ENCODE results near the gene ZC3H12D.

DNA sequence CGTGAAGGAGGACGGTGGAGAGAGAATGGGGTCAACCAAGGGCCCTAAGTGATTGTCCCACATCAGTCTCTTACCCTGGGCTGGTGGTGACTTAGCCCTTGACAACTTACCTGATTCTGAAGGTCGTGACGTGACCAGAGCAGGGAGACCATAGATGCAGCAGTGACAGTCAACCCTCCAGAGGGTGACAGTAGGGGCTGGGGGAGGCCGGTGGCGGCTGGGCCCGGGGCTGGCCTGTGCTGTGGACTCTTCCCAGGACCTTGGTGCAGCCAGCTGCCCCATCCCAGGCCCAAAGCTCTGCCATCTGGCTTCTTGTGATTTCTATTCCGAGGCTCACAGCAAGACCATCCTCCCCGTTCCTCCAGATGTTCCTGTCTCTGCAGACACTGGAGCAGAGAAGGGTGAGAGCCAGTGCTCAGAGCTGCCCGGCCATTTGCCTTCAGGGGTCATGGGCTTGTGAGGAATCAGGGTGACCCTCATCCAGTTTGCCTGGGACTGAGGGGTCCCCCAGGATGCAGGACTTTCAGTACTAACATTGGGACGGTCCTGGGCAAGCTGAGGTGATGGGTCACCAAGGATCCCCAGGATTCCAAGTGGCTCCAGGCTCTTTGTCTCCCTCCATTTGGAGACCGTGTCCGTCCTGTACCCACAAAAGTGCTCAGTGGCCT lies 48.8 kb downstream of the ZC3H12D start:
- TF ChIP-seq TAF1 (IDR thresholded peaks at IDR 0.05; ENCODE audit: borderline replicate concordance, insufficient read depth, low read length): no peak
- TF ChIP-seq SIN3A (IDR thresholded peaks at IDR 0.05; ENCODE audit: borderline replicate concordance, insufficient read depth, low read length): no peak
- TF ChIP-seq POLR2AphosphoS5 (IDR thresholded peaks at IDR 0.05; ENCODE audit: low read depth, low read length): no peak
- TF ChIP-seq, protein P1, sequence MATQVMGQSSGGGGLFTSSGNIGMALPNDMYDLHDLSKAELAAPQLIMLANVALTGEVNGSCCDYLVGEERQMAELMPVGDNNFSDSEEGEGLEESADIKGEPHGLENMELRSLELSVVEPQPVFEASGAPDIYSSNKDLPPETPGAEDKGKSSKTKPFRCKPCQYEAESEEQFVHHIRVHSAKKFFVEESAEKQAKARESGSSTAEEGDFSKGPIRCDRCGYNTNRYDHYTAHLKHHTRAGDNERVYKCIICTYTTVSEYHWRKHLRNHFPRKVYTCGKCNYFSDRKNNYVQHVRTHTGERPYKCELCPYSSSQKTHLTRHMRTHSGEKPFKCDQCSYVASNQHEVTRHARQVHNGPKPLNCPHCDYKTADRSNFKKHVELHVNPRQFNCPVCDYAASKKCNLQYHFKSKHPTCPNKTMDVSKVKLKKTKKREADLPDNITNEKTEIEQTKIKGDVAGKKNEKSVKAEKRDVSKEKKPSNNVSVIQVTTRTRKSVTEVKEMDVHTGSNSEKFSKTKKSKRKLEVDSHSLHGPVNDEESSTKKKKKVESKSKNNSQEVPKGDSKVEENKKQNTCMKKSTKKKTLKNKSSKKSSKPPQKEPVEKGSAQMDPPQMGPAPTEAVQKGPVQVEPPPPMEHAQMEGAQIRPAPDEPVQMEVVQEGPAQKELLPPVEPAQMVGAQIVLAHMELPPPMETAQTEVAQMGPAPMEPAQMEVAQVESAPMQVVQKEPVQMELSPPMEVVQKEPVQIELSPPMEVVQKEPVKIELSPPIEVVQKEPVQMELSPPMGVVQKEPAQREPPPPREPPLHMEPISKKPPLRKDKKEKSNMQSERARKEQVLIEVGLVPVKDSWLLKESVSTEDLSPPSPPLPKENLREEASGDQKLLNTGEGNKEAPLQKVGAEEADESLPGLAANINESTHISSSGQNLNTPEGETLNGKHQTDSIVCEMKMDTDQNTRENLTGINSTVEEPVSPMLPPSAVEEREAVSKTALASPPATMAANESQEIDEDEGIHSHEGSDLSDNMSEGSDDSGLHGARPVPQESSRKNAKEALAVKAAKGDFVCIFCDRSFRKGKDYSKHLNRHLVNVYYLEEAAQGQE (IDR thresholded peaks at IDR 0.05; ENCODE audit: insufficient read depth in 1 of 2, low read depth in 2 of 2, low read length in 2 of 2): no peak
- no peak for TF ChIP-seq FOXP2 (optimal IDR thresholded peaks at IDR 0.05; ENCODE audit: borderline replicate concordance, extremely low read depth, extremely low read length, insufficient read depth)

All from PFSK-1 (cell line).